PC-9 (cell line): ENCODE results near the gene PRKAG1. TPM values are rescaled to one million over a fixed set of nuclear protein-coding genes. Genes with fewer than 3 reads are reported as not detected.

Experiments used
- BruUV-seq: library from RNA; stranded (reverse); fragments of 400-500 nt; replicated peaks from 2 replicates; lab custom pipeline; 2021; lab: Mats Ljungman, UMichigan
- CTCF ChIA-PET: fragments of 300-600 bp; sonication (Branson Sonifier 250); formaldehyde crosslinking; loops from one replicate; lab custom pipeline; 2022; ENCODE audit warnings: antibody characterized with exemption; lab: Charles Lee
- POLR2A ChIA-PET: fragments of 300-600 bp; sonication (Branson Sonifier 250); formaldehyde crosslinking; loops from one replicate; lab custom pipeline; 2022; ENCODE audit warnings: antibody characterized with exemption; ENCODE audit not compliant: unreplicated experiment; lab: Charles Lee
- DNase-seq, 2 experiments: peaks; one replicate each; pipeline versions ENCODE4 v3.0.0 to v3.0.0-alpha.2; 2015 to 2022; ENCODE audit warnings: mixed read lengths in 1 of 2
- H2AFZ ChIP-seq: fragments of 200-600 bp; sonication (generic); 2 replicates; pipeline ENCODE4 v1.8.1; 2017; ENCODE audit warnings: antibody characterized with exemption
- H3F3A ChIP-seq: fragments of 200-600 bp; sonication (generic); 2 replicates; pipeline ENCODE4 v1.8.1; 2017; ENCODE audit warnings: antibody characterized with exemption, mild to moderate bottlenecking, low read depth; ENCODE audit not compliant: insufficient read depth
- H3K27ac ChIP-seq: fragments of 200-600 bp; sonication (generic); 2 replicates; pipeline ENCODE4 v1.6.1; 2016; ENCODE audit warnings: mixed run types
- H3K27me3 ChIP-seq: fragments of 200-600 bp; sonication (generic); 2 replicates; pipeline ENCODE4 v1.6.1; 2016; ENCODE audit warnings: low read depth, mixed run types; ENCODE audit not compliant: insufficient read depth
- H3K36me3 ChIP-seq: fragments of 200-600 bp; sonication (generic); 2 replicates; pipeline ENCODE4 v1.6.1; 2016; ENCODE audit warnings: low read depth, mixed run types
- H3K4me1 ChIP-seq: fragments of 200-600 bp; sonication (generic); replicated peaks from 2 replicates; pipeline ENCODE4 v1.6.1; 2016; ENCODE audit warnings: mixed run types; ENCODE audit not compliant: insufficient read depth
- H3K4me2 ChIP-seq: fragments of 200-600 bp; sonication (generic); 2 replicates; pipeline ENCODE4 v1.6.1; 2017; ENCODE audit warnings: mixed run types
- H3K4me3 ChIP-seq: fragments of 200-600 bp; sonication (generic); 2 replicates; pipeline ENCODE4 v1.6.1; 2016; ENCODE audit warnings: mixed run types
- H3K79me2 ChIP-seq: fragments of 200-600 bp; sonication (generic); 2 replicates; pipeline ENCODE4 v1.6.1; 2017; ENCODE audit warnings: low read depth, mixed run types
- H3K9me2 ChIP-seq: fragments of 200-600 bp; sonication (generic); 2 replicates; pipeline ENCODE4 v1.8.1; 2017; ENCODE audit warnings: mild to moderate bottlenecking; ENCODE audit not compliant: insufficient read depth
- H3K9me3 ChIP-seq: fragments of 200-600 bp; sonication (generic); 2 replicates; pipeline ENCODE4 v1.8.1; 2016; ENCODE audit warnings: low read depth; ENCODE audit not compliant: insufficient read depth
- H4K20me1 ChIP-seq: fragments of 200-600 bp; sonication (generic); 2 replicates; pipeline ENCODE4 v1.8.1; 2017; ENCODE audit not compliant: insufficient read depth
- CTCF ChIP-seq: fragments of 200-600 bp; sonication (generic); conservative IDR thresholded peaks from 2 replicates; pipeline ENCODE4 v1.6.1; 2017; ENCODE audit warnings: mixed run types, antibody characterized with exemption, mild to moderate bottlenecking, moderate library complexity
- EZH2 ChIP-seq: fragments of 200-600 bp; sonication (generic); IDR thresholded peaks from 2 replicates; pipeline ENCODE4 v1.8.0; 2017; ENCODE audit warnings: antibody characterized with exemption, low read depth
- intact Hi-C: fragments of 100-400 bp; cut with micrococcal nuclease; formaldehyde crosslinking; loops from one replicate; pipeline ENCODE4 v1.10.0; 2022; ENCODE audit not compliant: unreplicated experiment
- total RNA-seq: library from RNA; stranded (reverse); gene quantifications from 2 replicates; pipeline ENCODE4 v1.2.3, GENCODE V29; 2021

The PRKAG1 gene
- total RNA-seq, 1 experiment from 2014 or later = 53.6 TPM

DNA sequence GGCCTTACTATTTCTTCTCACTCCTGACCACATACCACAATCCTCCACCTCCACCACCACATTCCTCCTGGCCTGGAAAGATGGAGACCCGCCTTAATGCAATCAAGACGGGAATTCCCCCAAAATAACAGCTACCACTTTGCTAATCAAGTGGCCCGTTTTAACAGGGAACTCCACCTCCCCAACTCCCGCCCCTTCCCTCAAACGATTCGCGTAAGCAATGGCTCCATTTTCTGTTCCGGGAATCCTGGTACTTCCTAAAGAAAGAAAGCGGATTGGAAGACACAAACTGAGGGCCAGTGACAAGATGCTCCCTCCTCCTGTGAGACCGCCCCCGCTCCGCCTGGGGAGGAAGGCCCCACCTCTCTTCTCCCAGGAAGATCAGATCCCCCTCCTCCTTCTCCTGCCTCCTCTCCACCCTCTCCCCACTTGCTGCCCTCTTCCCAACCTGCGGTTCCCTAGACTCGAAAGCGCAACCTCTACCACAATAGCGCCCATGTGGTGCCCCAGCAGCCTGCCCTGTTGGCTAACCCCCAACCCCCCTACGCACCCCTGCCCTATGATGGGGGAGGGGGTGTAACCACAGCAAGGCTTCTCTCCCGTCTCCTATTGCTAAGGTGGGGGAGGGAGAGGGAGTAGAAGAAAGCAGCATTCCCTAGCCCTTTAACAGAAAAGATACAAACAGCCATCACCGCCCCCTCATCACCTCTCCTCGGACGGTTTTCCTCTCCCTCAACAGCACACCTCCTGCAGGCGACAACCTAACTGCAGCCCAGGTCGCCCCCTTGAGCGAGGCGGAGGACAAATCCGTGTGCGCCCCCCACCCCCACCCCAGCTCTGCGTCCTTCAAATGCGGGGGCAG is 62.1 kb downstream of the PRKAG1 start:
- Histone ChIP-seq H3K27me3 (no peaks in the 10 kb centered on the region), H3F3A (peaks cover 25% of the 10 kb centered on the region; the same call in 1 of the 2 replicates), H2AFZ (peak overlapping the region; percentile 92), H3K9me2 (no peaks in the 10 kb centered on the region), H3K4me1 (peaks cover 24% of the 10 kb centered on the region), H4K20me1 (peaks cover 44% of the 10 kb centered on the region), H3K27ac (peak overlapping the region; percentile 48), H3K36me3 (peaks cover 27% of the 10 kb centered on the region), H3K4me3 (peak overlapping the region; percentile 69), H3K9me3 (no peaks in the 10 kb centered on the region), H3K4me2 (peak overlapping the region; percentile 92), H3K79me2 (peaks cover 54% of the 10 kb centered on the region)
- DNase-seq = peak; percentile 87 to 91
- ChIA-PET POLR2A (interaction anchor here (0.6 to 1.0 kb wide), 2 partner anchors 15 to 57 kb away, joined by 4 to 8 read pairs; partner anchors contain the start of gene WNT10B), CTCF (interaction anchor here (0.6 to 1.4 kb wide), 3 partner anchors 8 to 934 kb away, joined by 3 to 6 read pairs (median 5); no protein-coding TSS in a partner anchor)
- TF ChIP-seq EZH2 = no peak
- no peak for TF ChIP-seq CTCF
- TSS peak; percentile 81 for BruUV-seq
- intact Hi-C loops = no loop called here

DNA sequence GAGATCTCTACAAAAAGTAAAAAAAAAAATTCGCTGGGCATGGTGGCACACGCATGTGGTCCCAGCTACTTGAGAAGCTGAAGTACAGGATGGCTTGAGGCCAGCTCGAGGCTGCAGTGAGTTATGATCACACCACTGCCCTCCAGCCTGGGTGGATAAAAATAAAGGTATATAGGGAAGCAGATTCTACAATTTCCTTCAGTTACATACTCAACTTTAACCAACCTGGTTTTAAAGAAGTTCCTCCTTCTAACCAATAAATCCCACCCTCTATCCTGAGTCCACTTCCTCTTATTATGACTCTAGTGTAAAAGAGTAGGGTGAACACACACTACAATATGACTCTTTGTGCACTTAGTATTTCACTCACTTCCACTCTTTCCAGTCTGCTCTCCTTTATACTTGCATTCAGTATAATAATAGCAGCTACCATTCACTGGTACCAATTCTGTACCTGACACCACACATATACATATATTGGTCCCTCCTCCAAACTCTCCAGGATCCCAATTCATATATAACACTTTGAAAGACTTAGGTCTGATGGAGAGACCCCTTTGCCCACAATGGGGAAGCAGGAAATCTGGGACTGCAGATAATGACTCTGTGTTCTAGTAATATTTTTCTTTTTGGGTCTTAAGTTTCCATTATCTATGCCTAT is 63.6 kb downstream of the PRKAG1 start:
- POLR2A ChIA-PET = no interaction called here
- Histone ChIP-seq H3K27ac (no peak overlapping the region), H4K20me1 (peaks cover 57% of the 10 kb centered on the region), H3K27me3 (no peaks in the 10 kb centered on the region), H3F3A (peaks cover 34% of the 10 kb centered on the region; the same call in 1 of the 2 replicates), H3K9me3 (no peaks in the 10 kb centered on the region), H3K79me2 (peaks cover 65% of the 10 kb centered on the region), H3K4me1 (peaks cover 24% of the 10 kb centered on the region), H3K9me2 (no peaks in the 10 kb centered on the region), H3K4me2 (peak overlapping the region; percentile 92), H2AFZ (no peak overlapping the region), H3K4me3 (peak overlapping the region; percentile 69; the same call in 1 of the 2 replicates), H3K36me3 (peaks cover 27% of the 10 kb centered on the region)
- intact Hi-C loops = no loop called here
- CTCF ChIA-PET = no interaction called here
- no peak for DNase-seq
- BruUV-seq = no TSS peak
- TF ChIP-seq CTCF (no peak), EZH2 (no peak)

DNA sequence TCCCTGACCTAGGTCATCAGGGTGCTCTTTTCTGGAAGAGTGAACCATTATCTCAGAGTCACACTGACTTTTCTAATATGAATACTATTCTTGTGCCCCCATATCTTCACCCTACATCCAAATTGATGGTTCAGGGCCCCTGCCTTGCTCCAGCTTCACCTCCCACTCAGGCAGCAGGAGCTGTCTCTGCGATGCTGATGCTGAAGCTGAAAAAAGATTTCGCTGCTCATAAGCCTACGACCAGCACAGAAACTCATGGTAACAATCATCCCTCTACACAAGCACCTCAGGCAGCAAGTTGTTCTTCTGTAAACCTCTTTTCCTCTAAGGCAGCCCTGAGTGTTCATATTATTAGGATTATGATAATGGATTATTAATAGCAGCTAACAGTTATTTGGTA is 64.5 kb downstream of the PRKAG1 start:
- no peaks in the 10 kb centered on the region for H3K9me3 ChIP-seq
- H3K4me3 ChIP-seq = no peak overlapping the region
- intact Hi-C loops = no loop called here
- no peaks in the 10 kb centered on the region for H3K9me2 ChIP-seq
- no peak for TF ChIP-seq CTCF
- no peak for TF ChIP-seq EZH2
- no peaks in the 10 kb centered on the region for H3K27me3 ChIP-seq
- H3F3A ChIP-seq = peaks cover 34% of the 10 kb centered on the region; the same call in 1 of the 2 replicates
- no peak overlapping the region for H3K27ac ChIP-seq
- POLR2A ChIA-PET = no interaction called here
- peaks cover 24% of the 10 kb centered on the region for H3K4me1 ChIP-seq
- no peak overlapping the region for H3K4me2 ChIP-seq
- peaks cover 66% of the 10 kb centered on the region for H4K20me1 ChIP-seq
- CTCF ChIA-PET = no interaction called here
- H3K79me2 ChIP-seq = peaks cover 73% of the 10 kb centered on the region
- no peak overlapping the region for H2AFZ ChIP-seq
- peaks cover 32% of the 10 kb centered on the region for H3K36me3 ChIP-seq
- BruUV-seq = no TSS peak
- no peak for DNase-seq
